Tibial nerve (tissue), 4 donors: ENCODE measurements around the gene MYH11.
"Not testable (repeated sequence)": the region's sequence is repeated elsewhere in the genome, so short reads cannot be mapped to it uniquely, and the experiment has no call there.

Source experiments
- EP300 ChIP-seq, 2 donors: sonication (generic); formaldehyde crosslinking; IDR thresholded peaks; one replicate each; pipeline ENCODE4 v1.6.1; 2017; ENCODE audit warnings: antibody characterized with exemption in 2 of 2, mild to moderate bottlenecking in 1 of 2
- POLR2A ChIP-seq, 2 donors: fragments of 450-650 bp; IDR thresholded peaks; one replicate each; pipeline ENCODE4 v1.6.1; 2017; ENCODE audit warnings: antibody characterized with exemption in 2 of 2, mild to moderate bottlenecking in 2 of 2, moderate library complexity in 2 of 2
- TF ChIP-seq, protein P1 (sequence below), 5 experiments: fragments of 200-600 bp in 3 of 5; fragments of 450-650 bp in 2 of 5; sonication (generic) in 3 of 5; IDR thresholded peaks; one replicate each; pipeline ENCODE4 v1.5.1; 2016 to 2019; ENCODE audit warnings: antibody characterized with exemption in 5 of 5, mild to moderate bottlenecking in 3 of 5, moderate library complexity in 2 of 5

DNA sequence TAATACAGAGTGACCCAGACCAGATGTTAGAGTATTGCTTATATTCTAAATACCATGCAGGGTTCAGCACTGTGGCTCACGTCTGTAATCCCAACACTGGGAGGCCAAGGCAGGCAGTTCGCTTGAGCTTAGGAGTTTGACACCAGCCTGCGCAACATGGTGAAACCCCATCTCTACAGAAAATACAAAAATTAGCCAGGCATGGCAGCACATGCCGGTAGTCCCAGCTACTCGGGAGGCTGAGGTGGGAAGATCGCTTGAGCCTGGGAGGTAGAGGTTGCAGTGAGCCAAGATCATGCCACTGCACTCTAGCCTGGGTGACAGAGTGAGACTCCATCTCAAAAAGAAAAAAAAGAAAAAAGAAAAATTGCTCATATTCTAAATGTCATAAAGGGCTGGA, 6.3 kb downstream of the MYH11 start:
- TF ChIP-seq, protein P1, sequence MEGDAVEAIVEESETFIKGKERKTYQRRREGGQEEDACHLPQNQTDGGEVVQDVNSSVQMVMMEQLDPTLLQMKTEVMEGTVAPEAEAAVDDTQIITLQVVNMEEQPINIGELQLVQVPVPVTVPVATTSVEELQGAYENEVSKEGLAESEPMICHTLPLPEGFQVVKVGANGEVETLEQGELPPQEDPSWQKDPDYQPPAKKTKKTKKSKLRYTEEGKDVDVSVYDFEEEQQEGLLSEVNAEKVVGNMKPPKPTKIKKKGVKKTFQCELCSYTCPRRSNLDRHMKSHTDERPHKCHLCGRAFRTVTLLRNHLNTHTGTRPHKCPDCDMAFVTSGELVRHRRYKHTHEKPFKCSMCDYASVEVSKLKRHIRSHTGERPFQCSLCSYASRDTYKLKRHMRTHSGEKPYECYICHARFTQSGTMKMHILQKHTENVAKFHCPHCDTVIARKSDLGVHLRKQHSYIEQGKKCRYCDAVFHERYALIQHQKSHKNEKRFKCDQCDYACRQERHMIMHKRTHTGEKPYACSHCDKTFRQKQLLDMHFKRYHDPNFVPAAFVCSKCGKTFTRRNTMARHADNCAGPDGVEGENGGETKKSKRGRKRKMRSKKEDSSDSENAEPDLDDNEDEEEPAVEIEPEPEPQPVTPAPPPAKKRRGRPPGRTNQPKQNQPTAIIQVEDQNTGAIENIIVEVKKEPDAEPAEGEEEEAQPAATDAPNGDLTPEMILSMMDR (IDR thresholded peaks at IDR 0.05) = not testable (repeated sequence)
- TF ChIP-seq POLR2A, EP300 (IDR thresholded peaks at IDR 0.05): not testable (repeated sequence)
